Stimulated activated CD4-positive, alpha-beta T cell treated with anti-CD3 and anti-CD28 coated beads, Interleukin-15, amount 100 ng/mL, for 24 hours (primary cell): ENCODE results near the gene FIBIN.
"Not testable (repeated sequence)": the region's sequence is repeated elsewhere in the genome, so short reads cannot be mapped to it uniquely, and the experiment has no call there.

Source experiments
- DNase-seq: peaks from one replicate; pipeline ENCODE4 v3.0.0-alpha.2; 2020

Gene FIBIN

DNA sequence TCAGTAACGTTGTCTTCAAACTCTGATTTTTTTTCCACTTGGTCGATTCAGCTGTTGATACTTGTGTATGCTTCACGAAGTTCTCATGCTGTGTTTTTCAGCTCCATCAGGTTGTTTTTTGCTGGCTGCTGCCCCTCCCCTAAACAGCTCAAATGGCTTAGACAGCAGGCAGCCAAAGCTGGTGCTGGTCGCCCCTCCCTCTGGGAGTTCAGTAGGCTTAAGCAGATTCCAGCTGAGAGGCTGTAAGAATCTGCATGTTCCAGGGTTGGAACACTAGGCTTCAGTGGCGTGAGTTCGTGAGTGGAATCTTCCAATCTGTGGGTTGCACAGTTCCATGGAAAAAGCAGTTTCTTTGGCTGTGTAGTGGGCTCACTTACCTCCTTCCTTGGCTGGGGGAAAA is 10.3 kb upstream of the FIBIN start:
- no peak for DNase-seq

DNA sequence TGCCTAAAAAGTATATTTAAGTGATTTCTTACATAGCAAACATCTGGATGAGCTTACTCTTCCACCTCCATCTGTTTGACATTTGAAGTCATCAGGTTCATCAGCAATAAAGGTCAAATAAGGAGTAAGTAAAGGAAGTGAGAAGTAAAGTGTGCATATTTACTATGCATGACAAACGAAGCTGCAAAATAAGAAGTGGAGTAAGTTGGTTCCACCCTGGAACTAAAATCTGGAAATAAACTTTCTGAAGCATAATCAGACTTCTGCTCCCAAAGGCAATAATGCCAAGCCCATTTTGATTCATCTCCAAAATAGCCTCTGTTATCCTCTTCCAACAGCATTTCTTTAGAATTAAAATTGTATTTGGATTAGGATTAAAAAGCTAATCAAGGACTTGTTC is 8.4 kb upstream of the FIBIN start:
- no peak for DNase-seq

DNA sequence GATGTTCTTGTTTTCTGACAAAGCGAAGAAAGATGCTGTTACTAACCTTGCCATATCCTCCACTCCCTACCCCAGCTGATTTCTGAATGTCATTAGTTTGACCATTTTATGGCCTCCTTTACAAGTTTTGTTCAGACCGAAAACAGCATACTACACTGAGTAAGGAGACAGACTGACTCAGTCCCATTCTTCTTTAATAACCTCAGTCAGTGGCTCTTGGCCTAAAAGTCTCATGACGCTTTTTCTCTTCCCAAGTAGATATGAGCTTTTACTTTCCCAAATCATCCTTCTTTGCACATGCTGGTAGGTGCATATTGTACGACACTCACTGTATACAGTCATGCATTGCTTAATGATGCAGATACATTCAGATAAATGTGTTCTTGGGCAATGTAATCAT is 8.0 kb upstream of the FIBIN start:
- no peak for DNase-seq

- DNase-seq = no peak
Observed at GRCh38 chr11:26987272-26987671, 6.6 kb upstream of the FIBIN start.

DNA sequence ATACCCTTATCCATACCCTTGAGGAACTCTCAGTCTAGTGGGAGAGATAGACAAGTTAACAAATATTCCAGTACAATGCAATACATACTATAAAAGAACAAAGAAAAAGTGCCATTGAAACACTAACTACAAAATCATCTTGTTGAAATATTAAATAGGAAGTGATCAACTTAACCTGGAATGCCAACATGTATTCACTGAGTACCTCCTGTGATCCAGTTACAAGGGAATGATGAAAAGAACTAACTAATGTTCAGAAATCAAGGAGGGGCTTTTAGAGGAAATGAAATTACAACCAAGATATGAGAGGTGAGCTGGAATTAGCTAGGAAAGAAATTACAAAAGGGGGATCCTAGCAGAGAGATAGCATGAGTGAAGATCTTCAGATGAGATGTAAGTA is 6.2 kb upstream of the FIBIN start:
- no peak for DNase-seq

- DNase-seq = no peak
Observed at GRCh38 chr11:26992031-26992541, 1.8 kb upstream of the FIBIN start.

- DNase-seq = no peak
Observed at GRCh38 chr11:26994631-26995095, 751 bp downstream of the FIBIN start.

- DNase-seq = no peak
Observed at GRCh38 chr11:26995701-26996460, 2.0 kb downstream of the FIBIN start.

GRCh38 chr11:26997378-26997777 is 3.5 kb downstream of the FIBIN start:
- no peak for DNase-seq

DNA sequence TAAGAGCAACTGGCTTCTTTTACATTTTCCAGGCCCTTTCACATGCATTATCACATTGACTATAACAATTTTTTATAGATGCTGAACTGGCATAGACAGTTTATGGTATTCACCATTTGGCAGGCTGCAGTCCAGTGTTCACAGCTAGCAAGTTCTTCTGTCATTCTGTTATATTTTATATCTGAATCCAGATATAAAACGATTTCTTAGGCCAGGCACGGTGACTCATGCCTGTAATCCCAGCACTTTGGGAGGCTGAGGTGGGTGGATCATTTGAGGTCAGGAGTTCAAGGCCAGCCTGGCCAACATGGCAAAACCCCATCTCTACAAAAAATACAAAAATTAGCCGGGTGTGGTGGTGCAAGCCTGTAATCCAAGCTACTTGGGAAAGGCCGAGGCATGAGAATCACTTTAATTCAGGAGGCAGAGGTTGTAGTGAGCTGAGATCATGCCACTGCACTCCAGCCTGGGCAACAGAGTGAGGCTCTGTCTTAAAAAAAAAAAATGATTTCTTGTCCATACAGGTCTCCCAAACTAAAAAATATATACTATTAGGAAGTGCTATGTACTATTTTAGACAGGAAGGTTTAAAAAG is 7.3 kb downstream of the FIBIN start:
- DNase-seq = not testable (repeated sequence)

DNA sequence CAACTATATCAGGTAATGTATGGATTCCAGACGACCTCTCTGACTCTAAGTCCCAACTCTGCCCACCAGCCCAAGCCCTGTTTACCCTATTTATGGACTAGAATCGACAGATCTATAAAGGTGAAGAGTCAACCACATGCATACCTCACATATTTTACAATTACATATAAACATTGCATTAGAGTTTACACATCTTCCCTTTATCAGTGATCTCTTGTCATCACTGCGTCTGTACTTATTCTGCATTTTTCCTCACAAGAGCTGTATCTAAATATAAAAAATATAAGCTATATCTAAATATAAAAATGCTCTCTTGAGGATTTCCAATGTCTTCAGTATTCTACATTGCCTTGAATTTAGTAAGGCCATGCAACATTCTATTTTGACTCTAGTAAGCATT is 8.5 kb downstream of the FIBIN start:
- no peak for DNase-seq

DNA sequence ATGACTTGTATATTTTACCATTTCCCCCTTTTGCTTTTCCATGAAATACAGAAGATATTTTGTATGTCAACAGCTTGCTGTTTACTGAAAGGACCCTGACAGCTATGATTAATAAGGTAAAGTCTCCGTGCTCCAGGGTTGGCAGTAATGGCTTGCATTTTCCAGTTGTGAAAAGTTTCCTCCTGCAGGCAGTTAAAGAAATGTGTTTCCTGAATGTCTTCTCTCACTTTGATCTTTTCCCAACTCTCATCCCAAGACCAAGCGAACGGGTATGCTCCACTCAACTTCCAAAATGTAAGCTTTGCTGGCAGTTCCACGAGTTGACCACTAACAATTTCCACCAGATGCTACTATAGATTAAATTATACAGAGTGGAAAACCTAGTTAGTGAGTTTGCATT is 8.9 kb downstream of the FIBIN start:
- no peak for DNase-seq

DNA sequence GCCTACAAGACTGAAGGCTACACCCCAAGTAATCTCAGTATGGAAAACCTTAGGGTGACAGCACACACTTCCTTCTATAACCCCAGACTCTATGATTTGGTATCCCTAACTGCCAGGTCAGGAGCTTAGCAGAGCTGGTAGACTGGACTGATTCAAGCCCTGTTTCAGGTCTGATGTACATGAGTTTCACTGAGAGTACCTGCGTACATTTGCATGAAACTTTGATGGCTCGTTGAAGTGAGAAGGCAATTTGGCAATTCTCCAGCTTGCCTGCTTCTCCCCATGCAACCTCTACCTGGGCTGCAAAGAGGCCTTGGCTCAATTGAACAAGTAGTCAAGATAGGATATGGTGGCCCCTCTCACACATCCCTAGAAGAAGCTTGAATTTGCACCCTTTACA is 10.2 kb downstream of the FIBIN start:
- DNase-seq = no peak

DNA sequence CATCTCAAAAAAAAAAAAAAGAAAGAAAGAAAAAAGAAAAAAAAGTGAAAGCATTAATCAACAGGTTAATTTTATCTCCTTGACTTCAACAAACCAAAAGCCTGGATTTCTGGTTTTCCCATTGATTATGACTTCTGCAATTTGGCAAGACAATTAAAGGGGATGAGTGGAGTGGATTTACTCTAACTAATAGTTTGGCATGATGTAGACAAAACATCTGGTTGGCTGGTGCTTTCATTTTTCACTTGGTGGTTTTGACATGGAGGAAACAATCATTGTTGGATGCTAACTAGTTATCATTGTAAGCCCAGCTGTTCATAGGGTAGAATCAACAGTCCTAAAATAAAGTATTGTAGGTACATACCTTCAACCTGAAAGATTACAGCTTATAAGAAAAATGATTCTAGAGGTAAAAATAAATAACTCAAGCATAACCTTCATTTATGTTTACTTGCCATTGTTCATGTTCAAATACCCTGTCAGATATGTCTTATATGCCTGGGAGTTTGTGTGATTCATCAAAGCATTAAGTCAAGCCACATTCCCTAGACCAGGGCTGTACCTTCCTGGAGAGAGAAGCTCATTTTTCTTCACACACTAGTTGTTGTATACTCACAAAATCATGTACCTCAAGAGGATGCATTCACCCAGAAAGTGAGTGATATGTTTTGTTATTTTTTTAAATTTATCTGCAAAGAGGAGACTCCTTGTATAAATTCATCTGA is 15.1 kb downstream of the FIBIN start:
- no peak for DNase-seq

DNA sequence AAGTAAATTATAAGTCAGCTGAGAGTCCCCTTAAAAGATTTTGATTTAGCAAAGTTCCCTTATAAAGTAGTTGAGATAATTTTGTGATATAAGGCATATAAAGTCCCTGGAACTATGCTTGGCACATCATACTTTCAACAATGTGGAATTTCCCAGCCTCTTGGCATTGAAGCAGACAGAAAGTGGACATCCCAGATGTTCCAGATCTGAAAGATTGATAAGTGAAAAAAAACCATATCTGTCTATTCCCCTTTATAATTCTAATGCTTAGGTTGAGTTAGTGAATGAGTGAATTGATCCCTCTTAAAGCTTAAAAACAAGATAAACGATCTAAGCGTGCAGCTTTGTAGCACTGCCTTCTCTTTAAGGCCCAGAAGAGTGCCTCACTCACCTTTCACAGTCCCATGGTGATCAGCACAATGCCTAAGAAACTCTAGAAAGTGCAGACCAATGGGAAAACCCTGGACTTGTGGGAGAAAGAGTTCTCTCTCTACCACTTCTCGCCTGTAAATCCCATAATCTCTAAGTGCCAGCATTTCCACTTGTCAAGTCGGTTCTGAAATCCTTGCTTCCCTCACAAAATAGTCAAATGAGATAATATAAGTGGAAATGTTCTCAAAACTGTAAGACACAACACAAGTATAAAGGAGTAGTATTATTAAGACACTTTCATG is 17.8 kb downstream of the FIBIN start:
- DNase-seq = no peak

GRCh38 chr11:27012234-27012921 is 18.5 kb downstream of the FIBIN start:
- DNase-seq = no peak

DNA sequence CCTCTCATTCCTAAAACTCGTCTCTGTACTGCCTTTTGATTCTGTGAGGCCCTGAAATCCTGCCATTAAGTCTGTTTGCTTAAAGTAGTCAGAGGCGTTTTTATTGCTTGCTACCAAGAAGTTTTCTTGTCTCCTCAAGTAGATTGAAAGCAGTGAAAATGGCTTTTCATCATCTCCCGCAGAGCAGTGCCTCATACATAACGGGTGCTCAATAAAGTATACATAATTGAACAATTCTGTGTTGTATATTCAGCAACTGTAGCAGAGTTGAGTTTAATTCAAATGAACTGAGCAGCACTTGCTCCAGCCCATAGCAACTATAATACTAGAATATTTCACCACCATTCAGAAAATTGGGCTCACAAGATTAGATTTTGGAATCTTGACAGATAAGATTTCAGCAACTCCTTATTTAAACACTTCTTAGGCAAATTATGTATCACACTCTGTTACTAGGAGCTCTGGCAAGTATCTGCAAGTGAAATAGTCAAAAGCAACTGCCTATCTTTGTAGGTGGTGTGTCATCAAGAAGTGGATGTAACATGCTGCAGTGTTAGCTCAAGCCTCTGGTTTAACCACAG is 20.0 kb downstream of the FIBIN start:
- DNase-seq = no peak

DNA sequence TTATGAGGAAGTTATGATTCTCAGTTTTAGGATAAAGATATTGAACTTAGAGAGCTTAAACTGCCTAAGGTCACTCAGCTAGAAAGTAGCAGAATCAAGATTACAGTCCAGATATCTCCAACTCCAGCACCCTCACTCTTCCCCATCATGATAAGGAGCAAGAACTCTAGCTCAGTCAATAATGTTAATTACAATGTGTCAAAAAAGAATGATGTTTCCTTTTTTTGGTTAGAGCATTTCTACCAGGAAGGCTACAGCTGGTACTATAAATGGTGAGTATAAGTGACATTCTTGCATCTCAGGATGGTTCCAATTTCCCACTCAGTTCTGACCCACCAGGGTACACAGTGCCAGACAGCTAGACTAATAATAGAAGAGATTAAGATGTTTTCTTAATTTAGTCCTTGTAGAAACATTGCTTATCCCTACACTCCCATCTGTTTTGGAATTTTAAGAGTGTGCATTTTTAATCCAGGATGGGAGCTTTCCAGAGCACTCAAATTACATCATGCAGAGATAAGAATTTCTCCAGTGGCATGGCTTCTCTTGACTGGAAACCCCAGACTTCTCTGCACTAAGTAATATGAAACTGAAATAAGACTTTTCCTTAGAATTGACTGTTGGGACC is 25.1 kb downstream of the FIBIN start:
- no peak for DNase-seq

DNA sequence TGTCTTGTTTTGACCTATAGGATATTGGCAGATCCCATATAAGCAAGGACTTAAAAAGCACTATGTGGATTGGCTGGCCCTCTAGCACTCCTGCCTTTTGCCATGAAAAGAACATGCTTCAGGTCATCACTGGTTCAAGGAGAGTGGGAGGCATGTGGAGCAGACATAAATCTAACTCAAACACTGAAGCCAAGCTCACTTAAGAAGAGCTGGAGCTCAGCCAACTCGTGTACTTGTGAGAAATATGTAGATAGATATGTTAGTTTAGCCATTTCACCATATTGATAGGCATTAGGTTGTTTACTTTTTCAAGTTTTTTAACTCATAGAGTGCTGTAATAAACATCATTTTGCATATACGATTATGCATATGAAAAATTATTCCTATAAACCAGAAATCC is 26.8 kb downstream of the FIBIN start:
- no peak for DNase-seq

DNA sequence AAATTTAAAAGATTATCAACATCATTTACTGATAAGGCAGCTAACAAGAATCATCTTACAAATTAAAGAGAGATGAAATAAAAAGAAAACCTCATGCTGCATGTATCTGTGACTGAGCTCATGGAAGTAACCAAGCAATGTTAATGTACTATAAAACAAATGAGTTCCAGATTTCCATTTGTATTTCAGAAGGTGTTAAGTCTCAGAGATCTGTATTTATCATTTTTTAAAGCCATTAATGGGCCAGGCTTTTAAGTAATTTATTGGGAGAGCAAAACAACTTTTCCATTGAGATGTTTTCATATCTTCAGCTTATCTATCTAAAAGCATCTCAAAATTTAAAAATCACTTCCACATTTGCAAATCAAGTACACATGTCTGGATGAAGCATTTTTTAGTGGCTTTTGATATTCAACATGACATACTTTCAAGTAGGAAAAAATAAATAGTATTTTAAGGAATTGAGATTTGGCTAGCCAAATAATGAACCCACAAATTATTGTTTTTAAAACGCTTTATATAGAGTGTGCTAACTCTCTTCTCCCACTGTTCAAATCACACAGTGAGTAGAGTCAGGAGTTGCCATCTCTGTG is 28.8 kb downstream of the FIBIN start:
- DNase-seq = no peak

DNA sequence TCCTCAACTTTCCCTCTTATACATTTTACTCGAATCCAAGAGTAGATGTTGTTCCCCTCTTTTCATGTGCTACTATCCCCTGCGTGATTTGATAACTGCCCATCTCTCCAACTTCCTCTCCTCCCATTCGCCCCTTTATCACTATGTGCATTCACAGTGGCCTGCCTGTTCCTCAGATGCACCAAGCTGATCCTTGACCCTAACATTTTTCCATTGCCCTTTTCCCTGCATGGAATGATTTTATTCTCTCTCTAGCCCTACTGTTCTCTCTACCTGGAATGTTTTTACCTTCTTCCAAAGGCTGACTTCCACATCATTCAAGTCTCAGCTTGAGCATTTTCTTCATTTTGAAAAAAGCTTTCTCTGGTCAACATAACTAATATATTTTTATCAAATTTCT is 31.0 kb downstream of the FIBIN start:
- DNase-seq = no peak
